Neural progenitor cell (in vitro differentiated cells): ENCODE measurements around the gene SMARCA4. TPM values are rescaled to one million over a fixed set of nuclear protein-coding genes. Genes with fewer than 3 reads are reported as not detected.

Experiments
- DNase-seq: peaks from one replicate; pipeline ENCODE4 v3.0.0-alpha.2; 2016; ENCODE audit warnings: low spot score
- H2AFZ ChIP-seq: fragments of 200-600 bp; sonication (generic); replicated peaks from 2 replicates; pipeline ENCODE4 v1.6.1; 2016; ENCODE audit warnings: antibody characterized with exemption
- H3F3A ChIP-seq: fragments of 200-600 bp; sonication (generic); 2 replicates; pipeline ENCODE4 v1.6.1; 2016; ENCODE audit warnings: antibody characterized with exemption, low read depth
- H3K27ac ChIP-seq: fragments of 200-600 bp; sonication (generic); 2 replicates; pipeline ENCODE4 v1.5.1; 2016; ENCODE audit warnings: mild to moderate bottlenecking
- H3K27me3 ChIP-seq: fragments of 200-600 bp; sonication (generic); 2 replicates; pipeline ENCODE4 v1.6.1; 2016; ENCODE audit warnings: mild to moderate bottlenecking, moderate library complexity
- H3K36me3 ChIP-seq: fragments of 200-600 bp; sonication (generic); 2 replicates; pipeline ENCODE4 v1.5.1; 2016
- H3K4me1 ChIP-seq: fragments of 200-600 bp; sonication (generic); 2 replicates; pipeline ENCODE4 v1.6.1; 2016; ENCODE audit warnings: mixed run types
- H3K4me2 ChIP-seq: fragments of 200-600 bp; sonication (generic); 2 replicates; pipeline ENCODE4 v1.6.1; 2016
- H3K4me3 ChIP-seq: fragments of 200-600 bp; sonication (generic); 2 replicates; pipeline ENCODE4 v1.5.1; 2016
- H3K79me2 ChIP-seq: fragments of 200-600 bp; sonication (generic); 2 replicates; pipeline ENCODE4 v1.6.1; 2016; ENCODE audit warnings: low read depth
- H3K9ac ChIP-seq: fragments of 200-600 bp; sonication (generic); 2 replicates; pipeline ENCODE4 v1.6.1; 2016
- H3K9me3 ChIP-seq: fragments of 200-600 bp; sonication (generic); 2 replicates; pipeline ENCODE4 v1.5.1; 2016; ENCODE audit warnings: low read depth
- H4K20me1 ChIP-seq: fragments of 200-600 bp; sonication (generic); 2 replicates; pipeline ENCODE4 v1.6.1; 2016; ENCODE audit warnings: low read depth
- H3K27ac Mint-ChIP-seq: 3 replicates; pipeline ENCODE4 v1.8.0; 2021; ENCODE audit warnings: mixed read lengths
- H3K27me3 Mint-ChIP-seq: 2 replicates; pipeline ENCODE4 v1.8.0; 2022; ENCODE audit warnings: low read depth, mild to moderate bottlenecking, inconsistent platforms, moderate library complexity, mixed read lengths; ENCODE audit not compliant: insufficient read depth
- H3K36me3 Mint-ChIP-seq: 3 replicates; pipeline ENCODE4 v1.8.0; 2021; ENCODE audit warnings: mixed read lengths
- H3K4me1 Mint-ChIP-seq: 3 replicates; pipeline ENCODE4 v1.8.0; 2021; ENCODE audit warnings: mixed read lengths
- H3K4me3 Mint-ChIP-seq: 3 replicates; pipeline ENCODE4 v1.8.0; 2021; ENCODE audit warnings: mild to moderate bottlenecking, moderate library complexity, mixed read lengths
- H3K9me3 Mint-ChIP-seq: 3 replicates; pipeline ENCODE4 v1.8.0; 2020; ENCODE audit warnings: mixed read lengths
- EZH2 ChIP-seq: fragments of 200-600 bp; sonication (generic); IDR thresholded peaks from 2 replicates; pipeline ENCODE4 v1.6.1; 2017; ENCODE audit warnings: antibody characterized with exemption, mild to moderate bottlenecking, moderate library complexity
- EZH2phosphoT487 ChIP-seq: fragments of 200-600 bp; sonication (generic); IDR thresholded peaks from 2 replicates; pipeline ENCODE4 v1.6.1; 2017; ENCODE audit warnings: antibody characterized with exemption
- total RNA-seq: library from RNA; depleted of rRNA; stranded (reverse); fragments of >200 nt; gene quantifications from 2 replicates; pipeline ENCODE4 v1.2.3, GENCODE V29; 2015; ENCODE audit warnings: low replicate concordance
- TF ChIP-seq, protein P1 (sequence below): fragments of 200-600 bp; sonication (generic); IDR thresholded peaks from 2 replicates; pipeline ENCODE4 v1.5.1; 2017; ENCODE audit warnings: antibody characterized with exemption, mild to moderate bottlenecking

Gene SMARCA4
- total RNA-seq, 1 donor from 2014 or later = 169 TPM

DNA sequence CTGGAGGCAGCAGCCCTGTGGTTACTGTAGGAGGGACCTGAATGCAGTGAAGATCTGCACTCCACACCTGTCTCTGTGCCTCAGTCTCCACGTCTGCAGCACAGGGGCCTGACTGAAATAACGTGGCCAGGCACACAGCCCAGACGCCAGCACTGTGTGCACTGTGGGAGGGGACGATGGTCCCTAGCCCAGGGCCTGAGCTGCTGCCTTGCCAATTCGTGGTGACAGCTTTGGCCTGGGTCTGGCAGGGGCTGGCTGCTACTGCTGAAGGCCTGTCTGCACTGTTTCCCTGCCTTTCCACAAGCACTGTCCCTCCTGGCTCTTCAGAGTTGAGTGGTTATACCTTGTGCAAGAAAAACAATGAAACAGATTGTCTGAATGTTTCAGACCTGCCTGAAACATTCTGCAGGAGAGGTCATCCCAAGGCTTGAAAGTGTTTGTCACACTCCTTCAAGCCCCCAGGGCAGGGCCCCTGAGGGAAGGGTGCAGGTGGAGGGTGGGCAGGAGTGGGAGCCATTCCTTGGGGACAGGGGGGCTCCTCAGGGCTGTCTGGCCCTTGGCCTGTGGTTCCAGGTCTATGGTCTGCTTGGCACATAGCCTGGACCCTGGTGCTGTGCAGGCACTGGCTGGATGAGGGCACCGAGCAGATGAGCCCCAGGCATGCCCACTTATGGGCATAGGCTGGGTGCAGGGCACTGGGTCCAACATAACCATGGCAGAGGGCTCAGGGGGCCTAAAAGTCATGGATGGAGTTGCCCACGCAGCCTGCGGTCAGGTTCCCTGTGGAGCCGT lies 89.7 kb downstream of the SMARCA4 start:
- H3K9me3 ChIP-seq = no peaks in the 10 kb centered on the region
- H3K36me3 ChIP-seq = no peaks in the 10 kb centered on the region
- no peaks in the 10 kb centered on the region for H3K4me1 Mint-ChIP-seq
- H4K20me1 ChIP-seq = peaks cover 14% of the 10 kb centered on the region
- no peak overlapping the region for H3K9ac ChIP-seq
- TF ChIP-seq EZH2phosphoT487 (no peak), EZH2 (no peak)
- TF ChIP-seq, protein P1, sequence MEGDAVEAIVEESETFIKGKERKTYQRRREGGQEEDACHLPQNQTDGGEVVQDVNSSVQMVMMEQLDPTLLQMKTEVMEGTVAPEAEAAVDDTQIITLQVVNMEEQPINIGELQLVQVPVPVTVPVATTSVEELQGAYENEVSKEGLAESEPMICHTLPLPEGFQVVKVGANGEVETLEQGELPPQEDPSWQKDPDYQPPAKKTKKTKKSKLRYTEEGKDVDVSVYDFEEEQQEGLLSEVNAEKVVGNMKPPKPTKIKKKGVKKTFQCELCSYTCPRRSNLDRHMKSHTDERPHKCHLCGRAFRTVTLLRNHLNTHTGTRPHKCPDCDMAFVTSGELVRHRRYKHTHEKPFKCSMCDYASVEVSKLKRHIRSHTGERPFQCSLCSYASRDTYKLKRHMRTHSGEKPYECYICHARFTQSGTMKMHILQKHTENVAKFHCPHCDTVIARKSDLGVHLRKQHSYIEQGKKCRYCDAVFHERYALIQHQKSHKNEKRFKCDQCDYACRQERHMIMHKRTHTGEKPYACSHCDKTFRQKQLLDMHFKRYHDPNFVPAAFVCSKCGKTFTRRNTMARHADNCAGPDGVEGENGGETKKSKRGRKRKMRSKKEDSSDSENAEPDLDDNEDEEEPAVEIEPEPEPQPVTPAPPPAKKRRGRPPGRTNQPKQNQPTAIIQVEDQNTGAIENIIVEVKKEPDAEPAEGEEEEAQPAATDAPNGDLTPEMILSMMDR = no peak
- H3K27ac Mint-ChIP-seq = no peak overlapping the region
- H2AFZ ChIP-seq = no peak overlapping the region
- H3K4me3 ChIP-seq = no peak overlapping the region
- H3K36me3 Mint-ChIP-seq = peaks cover 23% of the 10 kb centered on the region
- peaks cover 2% of the 10 kb centered on the region for H3K27me3 Mint-ChIP-seq
- no peaks in the 10 kb centered on the region for H3K9me3 Mint-ChIP-seq
- H3F3A ChIP-seq = no peaks in the 10 kb centered on the region
- H3K27ac ChIP-seq = no peak overlapping the region
- no peaks in the 10 kb centered on the region for H3K27me3 ChIP-seq
- H3K4me1 ChIP-seq = no peaks in the 10 kb centered on the region
- H3K79me2 ChIP-seq = no peaks in the 10 kb centered on the region
- H3K4me2 ChIP-seq = no peak overlapping the region
- H3K4me3 Mint-ChIP-seq = no peak overlapping the region
- no peak for DNase-seq

DNA sequence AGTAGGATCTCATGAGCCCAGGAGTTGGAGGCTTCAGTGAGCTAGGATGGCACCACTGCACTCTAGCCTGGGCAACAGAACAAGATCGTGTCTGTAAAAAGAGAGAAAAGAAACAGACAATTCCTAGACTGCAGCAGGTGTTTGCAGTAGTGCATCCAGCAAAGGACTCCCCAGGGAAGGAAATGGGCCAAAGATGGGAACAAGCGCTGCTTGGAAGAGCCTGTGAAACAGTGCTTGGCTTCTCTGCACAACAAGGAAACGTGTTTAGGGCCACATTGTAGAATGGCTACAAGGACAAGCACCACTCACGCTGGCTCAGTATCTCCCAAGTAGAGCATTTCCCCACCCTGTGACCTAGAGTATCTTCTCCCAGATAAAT lies 93.0 kb downstream of the SMARCA4 start:
- no peak overlapping the region for H3K9ac ChIP-seq
- H3K4me2 ChIP-seq = no peak overlapping the region
- no peaks in the 10 kb centered on the region for H3F3A ChIP-seq
- no peak for DNase-seq
- no peaks in the 10 kb centered on the region for H3K9me3 ChIP-seq
- H3K27ac Mint-ChIP-seq = no peak overlapping the region
- H3K27ac ChIP-seq = no peak overlapping the region
- H3K36me3 Mint-ChIP-seq = peaks cover 20% of the 10 kb centered on the region
- no peaks in the 10 kb centered on the region for H3K9me3 Mint-ChIP-seq
- no peaks in the 10 kb centered on the region for H3K27me3 ChIP-seq
- H3K4me3 ChIP-seq = no peak overlapping the region
- TF ChIP-seq EZH2phosphoT487 (no peak), EZH2 (no peak)
- TF ChIP-seq, protein P1 = no peak
- no peak overlapping the region for H2AFZ ChIP-seq
- no peaks in the 10 kb centered on the region for H3K4me1 ChIP-seq
- H4K20me1 ChIP-seq = peaks cover 14% of the 10 kb centered on the region
- no peaks in the 10 kb centered on the region for H3K36me3 ChIP-seq
- H3K4me3 Mint-ChIP-seq = no peak overlapping the region
- H3K79me2 ChIP-seq = no peaks in the 10 kb centered on the region
- peaks cover 2% of the 10 kb centered on the region for H3K27me3 Mint-ChIP-seq
- H3K4me1 Mint-ChIP-seq = no peaks in the 10 kb centered on the region

DNA sequence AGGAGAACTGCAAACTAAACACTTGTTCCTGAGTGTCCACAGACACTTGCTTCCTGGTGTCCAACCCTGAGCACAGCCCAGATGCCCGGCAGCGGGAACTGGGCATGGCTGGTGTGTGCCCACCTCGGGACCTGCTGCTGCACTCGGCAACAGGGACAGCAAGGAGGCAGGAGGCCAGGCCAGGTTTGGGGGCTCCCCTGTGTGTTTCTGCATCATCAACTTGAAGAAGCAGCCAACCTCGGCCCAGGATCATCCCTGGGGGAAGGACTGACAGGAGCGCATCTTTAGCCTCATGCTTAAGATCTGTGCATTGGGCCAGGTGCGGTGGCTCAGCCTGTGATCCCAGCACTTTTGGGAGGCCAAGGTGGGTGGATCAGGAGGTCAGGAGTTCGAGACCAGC lies 93.4 kb downstream of the SMARCA4 start:
- Mint-ChIP-seq H3K27me3 (peaks cover 2% of the 10 kb centered on the region), H3K36me3 (peaks cover 21% of the 10 kb centered on the region)

More for the DNA sequence above, 93.4 kb downstream of the SMARCA4 start:
- H3K27ac Mint-ChIP-seq = no peak overlapping the region
- Histone ChIP-seq H4K20me1 (peaks cover 14% of the 10 kb centered on the region), H3K4me3 (no peak overlapping the region), H3F3A (no peaks in the 10 kb centered on the region), H3K36me3 (no peaks in the 10 kb centered on the region), H3K9me3 (no peaks in the 10 kb centered on the region), H3K9ac (no peak overlapping the region), H2AFZ (no peak overlapping the region), H3K4me1 (no peaks in the 10 kb centered on the region), H3K27ac (no peak overlapping the region), H3K4me2 (no peak overlapping the region), H3K27me3 (no peaks in the 10 kb centered on the region), H3K79me2 (no peaks in the 10 kb centered on the region)
- H3K9me3 Mint-ChIP-seq = no peaks in the 10 kb centered on the region
- no peak for DNase-seq
- H3K4me1 Mint-ChIP-seq = no peaks in the 10 kb centered on the region
- TF ChIP-seq, protein P1 = no peak
- no peak for TF ChIP-seq EZH2phosphoT487
- no peak for TF ChIP-seq EZH2
- H3K4me3 Mint-ChIP-seq = no peak overlapping the region
